HG03139 (cell line): ENCODE measurements around the gene SMIM5.

Source experiments
- ATAC-seq: cut with Tn5 transposase; IDR thresholded peaks from one replicate; pipeline ENCODE4 v1.9.1; 2021; ENCODE audit not compliant: unreplicated experiment

SMIM5 gene

DNA sequence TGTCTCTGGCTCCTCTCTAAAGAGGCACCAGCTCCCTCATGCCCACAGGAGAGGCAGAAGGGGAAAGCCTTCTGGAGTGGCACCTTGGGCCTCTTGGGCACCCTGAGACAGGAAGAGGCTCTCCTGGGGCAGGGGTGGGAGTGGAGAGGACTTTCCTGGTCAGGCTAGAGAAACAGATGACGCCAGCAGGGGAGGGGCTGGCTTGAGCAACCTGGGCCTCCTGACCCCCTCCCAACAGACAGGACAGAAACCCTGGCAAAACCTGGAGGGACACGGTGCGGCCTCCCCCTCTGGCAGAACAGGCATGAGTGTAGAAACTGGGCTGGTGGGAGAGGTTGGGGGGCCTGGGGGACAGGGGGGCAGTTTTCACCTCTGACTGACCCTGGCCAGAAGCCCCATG is 6.1 kb downstream of the SMIM5 start:
- ATAC-seq, result no peak

DNA sequence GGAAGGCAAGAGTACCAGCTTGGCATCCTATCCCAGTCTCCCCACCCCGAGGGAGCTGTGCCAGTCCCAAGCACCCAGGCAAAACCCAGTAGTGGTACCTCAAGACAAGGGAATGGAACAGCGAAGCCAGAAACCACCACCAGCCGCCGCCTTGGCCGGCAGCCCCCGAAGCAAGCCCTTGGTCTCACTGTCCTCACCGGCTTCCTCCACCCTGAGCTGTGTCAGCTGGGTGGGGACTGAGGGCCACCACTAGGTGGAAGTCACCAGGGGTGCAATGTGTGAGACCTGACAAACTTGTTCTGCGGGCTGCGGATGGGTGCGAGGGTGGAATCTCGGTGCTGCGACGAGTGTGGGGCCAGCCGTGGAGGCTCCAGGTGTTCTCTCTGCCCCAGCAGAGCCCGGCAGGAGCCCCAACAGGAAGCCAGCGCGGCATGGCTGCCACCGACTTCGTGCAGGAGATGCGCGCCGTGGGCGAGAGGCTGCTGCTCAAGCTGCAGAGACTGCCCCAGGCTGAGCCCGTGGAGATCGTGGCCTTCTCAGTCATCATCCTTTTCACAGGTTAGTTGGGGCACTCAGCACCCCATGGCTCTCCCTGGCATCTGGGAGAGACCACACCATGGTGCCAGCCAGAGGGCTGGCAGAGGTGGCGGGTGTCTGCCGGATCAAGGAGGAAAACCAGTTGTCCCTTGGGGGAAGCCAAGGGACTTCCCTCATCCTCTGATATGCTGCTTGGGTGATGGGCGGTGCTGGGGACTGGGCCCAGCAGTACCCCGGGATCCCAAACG is 6.7 kb downstream of the SMIM5 start:
- no peak for ATAC-seq

DNA sequence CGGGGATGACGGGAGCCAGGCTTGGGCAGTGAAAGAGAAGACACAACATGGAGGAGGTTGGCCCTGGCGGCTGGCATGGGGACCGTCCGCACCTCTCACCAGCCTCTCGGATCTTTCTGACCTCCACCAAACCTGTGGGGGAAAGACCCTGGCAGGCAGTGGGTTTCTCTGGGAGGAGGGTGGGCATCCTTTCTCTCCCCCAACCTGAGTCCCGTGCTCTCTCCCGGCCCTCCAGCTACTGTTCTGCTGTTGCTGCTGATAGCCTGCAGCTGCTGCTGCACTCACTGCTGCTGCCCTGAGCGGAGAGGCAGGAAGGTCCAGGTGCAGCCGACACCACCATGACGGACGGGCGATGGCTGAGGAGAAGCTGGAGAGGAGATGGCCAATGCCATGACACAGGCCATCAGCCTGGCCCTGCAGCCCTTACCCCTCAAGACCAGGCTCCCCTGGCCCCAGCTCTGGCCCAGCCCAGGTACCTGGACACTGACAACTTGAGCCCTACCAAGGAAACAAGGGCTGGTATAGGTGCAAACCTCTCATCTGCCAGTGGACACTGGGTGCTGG is 7.4 kb downstream of the SMIM5 start:
- ATAC-seq, result no peak

DNA sequence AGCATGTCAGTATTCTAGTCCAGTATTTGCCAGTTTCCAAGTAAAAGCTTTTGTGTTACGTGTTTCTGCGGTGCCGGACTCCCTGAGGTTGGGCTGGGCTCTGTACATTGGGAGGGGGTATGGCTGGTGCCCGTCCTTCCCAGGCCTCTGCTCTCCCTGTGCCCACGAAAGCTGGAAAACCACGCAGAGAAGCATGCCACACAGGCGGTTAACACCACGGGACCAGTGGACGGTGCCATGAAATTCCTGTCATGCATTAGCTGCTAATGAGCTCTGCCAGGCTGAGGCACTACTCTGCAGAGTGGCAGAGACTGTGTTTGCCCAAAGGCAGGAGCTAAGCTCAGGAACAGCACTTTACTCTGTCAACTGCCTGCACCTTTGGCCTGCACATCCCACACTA is 8.1 kb downstream of the SMIM5 start:
- ATAC-seq, result no peak

DNA sequence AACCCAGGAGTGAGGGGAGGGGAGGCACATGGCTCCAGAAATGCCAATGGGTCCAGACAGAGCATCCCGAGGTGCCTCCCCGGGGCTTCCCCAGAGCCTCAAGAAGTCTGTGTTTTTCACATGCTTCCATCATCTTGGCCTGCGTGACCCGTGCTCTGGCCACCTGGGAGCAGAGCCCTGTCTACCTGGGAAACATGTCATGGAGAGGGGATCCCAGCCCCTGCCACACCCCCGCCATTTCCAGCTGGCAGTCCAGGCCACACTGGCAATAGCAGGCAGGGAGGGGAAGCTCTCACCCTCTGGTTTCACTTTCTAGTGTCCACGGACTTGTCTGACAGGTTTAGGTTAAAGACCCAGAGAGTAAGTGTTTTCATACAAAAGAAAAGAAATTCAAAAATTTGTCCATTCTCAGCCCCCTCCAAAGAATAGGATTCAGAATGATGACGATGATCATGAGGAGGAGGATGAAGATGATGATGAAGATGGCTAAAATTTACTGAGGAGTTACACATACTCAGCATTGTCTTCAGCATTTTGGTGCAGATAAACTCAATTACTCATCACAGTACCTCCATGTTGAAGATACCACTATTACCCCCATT is 9.0 kb downstream of the SMIM5 start:
- no peak for ATAC-seq

DNA sequence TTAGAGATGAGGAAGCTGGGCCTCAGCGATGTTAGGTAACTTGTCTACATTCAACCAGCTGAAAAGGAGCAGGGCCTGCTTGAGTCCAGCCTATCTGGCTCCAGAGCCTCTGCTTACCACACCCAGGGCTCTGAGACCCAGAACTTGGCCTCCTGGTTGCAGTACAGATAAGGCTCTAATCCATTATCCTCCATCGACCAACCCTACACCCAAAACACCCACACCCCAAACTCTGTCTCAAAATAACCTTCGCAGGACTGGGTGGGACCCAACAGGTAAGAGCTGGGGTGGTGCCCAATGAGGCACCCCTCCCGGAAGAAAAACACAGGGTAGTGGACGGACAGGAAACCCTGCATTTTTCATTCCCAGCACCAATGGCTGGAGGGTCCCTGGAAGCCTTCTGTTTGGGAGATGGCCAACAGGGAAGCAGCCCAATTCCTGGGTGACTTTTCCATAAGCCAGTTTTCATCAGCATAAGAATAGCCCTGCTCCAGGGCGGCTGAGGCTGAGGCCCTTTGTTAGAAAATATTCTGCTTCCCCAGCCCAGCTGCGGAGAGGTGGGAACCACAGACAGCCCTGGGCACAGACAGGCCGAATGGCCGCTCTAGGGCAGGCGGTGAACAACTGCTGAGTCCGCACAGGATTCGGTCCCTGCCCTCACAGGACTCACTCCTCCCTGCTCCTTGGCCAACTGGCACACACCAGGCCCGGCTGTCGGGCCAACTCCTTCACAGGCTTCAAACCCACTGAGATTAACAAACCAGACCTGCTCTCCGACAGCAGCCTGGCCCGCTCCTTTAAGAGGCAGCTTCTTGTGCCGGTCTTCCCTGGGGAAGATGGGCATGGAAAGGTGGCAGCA is 9.8 kb downstream of the SMIM5 start:
- ATAC-seq, result no peak

DNA sequence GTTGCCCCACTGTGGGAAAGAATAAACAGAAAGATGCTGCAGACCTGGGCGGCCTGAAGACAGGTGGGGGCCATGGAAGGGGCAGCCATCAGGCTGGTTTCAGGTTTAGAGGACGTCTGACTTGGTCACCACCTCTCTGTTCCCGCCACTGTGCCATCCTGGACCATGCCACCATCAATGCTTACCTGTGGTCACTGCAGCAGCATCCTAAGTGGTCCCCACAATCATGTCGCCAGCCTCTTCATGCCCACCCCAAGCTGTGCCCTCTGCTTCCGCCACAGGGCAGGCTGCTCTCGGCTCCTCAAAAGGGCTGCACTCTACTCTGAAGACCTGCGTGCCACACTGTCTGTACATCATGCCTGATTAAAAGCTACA is 10.4 kb downstream of the SMIM5 start:
- ATAC-seq, result no peak

DNA sequence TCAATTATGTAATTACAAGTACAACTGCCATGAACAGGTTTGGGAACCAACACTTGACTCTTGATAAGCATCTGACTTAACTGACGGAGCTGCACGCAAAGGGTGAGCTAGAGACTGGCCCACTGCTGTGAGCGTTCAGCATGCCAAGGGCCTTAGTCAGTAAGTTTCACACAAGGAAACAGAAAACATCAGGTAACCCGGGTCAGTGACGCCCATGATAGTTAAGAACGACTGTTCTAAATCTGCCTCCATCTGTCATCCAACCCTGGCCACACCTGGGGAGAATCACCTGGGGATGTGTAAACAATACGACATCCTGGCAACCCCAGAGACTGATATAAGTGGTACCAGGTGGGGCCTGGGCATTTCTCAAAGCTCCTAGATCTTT is 12.3 kb downstream of the SMIM5 start:
- no peak for ATAC-seq

DNA sequence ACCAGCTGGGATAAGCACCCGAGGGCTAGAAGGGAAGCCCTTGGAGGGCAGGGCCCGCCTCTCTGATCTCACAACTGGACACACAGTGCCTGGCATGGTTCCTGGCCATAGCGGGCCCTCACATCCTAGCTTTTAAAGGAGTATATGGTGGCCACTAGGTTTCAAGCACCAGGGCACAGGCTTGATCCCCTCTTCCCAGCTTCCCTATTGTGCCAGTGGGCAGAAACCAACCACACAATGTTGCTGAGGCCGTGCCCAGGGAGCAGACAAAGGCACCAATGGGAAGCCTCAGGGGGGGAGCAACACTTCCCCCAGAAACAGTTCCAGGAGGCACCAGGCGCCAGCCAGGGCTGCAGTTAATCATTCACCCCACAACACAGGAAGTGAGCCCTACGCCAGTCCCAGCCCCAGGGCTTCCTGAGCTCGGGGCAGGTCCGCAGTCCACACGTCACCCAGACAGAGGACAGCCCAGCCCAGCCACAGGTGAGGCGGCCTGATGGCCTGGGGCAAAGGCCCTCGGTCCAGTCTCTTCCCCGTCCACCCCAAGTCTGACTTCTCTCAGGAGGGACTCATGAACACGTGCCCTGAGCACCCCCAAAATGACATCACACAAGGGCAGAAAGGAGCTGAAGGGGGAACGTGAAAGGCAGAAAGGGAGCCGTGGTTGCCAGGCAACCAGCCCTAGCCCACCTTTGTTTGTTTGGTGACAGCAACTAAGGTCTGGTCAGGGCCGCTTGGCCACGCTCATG is 12.8 kb downstream of the SMIM5 start:
- ATAC-seq, result peak; percentile 87

DNA sequence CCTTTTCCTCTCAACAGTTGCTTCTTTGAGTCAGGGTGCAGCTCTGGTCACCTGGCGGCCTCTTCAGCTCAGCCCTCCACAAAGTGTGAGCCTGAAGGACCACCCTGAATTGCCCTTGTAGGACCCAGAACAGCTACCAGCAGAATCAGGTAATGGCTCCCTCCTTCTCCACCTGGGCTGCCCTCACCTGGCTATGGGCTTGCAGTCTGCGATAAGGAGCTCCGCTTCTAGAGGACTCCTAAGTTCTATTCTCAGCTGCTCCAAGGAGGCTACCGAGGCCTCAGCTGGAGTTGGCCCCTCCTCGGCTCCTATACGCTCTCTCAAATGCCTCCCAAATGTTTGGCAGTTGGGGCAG is 13.4 kb downstream of the SMIM5 start:
- no peak for ATAC-seq

DNA sequence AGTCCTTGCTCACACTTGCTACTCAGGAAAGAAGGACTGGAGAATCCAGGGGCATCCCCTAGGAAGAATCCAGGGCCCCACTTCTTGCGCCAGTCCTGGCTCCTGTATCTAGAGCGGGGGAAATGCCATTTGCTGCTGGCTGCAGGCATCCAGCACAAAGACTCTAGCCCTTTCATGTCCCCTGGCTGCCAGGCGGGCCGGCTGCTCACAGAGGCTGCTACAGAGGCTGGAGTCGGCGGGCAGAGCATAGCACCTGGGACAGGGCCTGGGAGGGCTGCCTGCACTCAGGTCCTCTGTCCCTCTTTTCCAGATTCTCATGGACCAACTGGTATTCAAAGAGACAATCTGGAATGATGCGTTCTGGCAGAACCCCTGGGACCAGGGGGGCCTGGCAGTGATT is 13.8 kb downstream of the SMIM5 start:
- ATAC-seq, result no peak

DNA sequence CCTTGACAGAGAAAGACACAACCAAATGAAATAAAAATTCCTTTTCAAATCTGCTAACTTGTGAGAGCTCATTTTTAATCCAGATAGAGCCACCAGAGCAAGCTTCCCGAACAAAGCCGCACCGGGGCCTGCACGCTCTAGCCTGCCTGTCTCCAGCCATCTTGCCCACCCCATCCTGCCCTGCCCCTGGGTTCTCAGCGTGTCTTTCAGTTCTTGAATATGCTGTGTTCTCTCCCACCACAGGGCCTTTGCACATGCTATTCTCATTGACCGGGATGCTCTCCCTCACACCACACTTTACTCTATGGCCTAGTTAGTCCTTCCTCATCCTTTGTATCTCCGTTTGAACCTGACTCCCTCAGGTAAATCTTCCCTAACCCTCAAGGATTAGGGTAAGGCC is 14.7 kb downstream of the SMIM5 start:
- no peak for ATAC-seq

DNA sequence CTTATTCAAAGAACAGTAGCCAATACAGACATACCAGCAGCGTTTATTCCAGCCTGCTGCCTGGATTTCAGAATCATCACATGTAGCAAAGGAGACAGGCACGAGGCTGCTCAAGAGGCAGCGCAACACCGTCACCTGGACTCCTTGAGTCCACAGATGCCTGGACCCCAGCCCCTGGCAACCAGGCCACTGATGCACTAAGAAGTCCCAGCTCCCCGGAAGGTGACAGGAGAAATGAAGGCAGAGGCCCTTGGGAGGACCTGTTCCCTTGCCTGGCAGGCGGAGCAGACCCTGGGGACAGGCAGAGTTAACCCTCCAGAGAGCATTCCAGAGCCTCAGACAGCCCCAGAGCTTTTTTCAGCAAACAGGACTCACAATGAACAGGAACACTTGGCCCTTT is 16.5 kb downstream of the SMIM5 start:
- ATAC-seq, result no peak

DNA sequence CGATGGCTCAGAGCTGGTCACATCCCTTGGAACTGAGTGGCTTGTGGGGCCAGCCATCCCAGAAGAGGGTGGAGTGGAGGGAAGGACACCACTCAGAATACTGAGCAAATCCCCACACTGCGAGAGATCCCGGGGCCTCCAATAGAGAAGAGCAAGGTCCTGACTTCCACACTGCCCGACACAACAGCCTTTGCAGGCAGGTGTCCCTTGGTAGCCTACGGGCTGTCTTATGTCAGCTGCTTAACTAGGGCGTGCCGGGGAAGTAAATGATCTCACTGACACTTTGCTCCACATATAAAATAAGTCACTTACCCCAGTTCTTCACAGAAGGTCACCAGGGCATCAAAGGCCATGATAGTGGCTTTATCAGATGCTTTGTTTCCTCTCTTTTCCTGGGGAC is 17.6 kb downstream of the SMIM5 start:
- ATAC-seq, result no peak

DNA sequence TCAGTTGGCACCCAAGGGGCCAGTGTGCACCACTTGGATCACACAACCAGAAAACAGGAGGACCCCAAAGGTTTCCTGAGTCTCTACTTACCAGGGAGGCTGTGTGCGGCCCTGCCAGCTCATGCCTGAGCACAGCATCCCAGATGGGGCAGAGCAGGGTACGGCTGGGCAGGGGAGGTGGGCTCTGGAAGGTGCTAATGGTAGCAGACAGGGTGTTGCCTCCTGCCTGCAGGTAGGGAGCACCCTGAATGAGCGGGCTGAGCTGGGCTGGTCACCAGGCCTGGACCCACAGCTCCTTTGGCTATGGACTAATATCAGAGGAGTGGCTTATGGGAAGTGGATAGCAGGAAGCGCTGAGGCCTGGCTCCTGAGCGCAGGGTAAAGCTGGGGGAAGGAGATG is 19.1 kb downstream of the SMIM5 start:
- no peak for ATAC-seq

DNA sequence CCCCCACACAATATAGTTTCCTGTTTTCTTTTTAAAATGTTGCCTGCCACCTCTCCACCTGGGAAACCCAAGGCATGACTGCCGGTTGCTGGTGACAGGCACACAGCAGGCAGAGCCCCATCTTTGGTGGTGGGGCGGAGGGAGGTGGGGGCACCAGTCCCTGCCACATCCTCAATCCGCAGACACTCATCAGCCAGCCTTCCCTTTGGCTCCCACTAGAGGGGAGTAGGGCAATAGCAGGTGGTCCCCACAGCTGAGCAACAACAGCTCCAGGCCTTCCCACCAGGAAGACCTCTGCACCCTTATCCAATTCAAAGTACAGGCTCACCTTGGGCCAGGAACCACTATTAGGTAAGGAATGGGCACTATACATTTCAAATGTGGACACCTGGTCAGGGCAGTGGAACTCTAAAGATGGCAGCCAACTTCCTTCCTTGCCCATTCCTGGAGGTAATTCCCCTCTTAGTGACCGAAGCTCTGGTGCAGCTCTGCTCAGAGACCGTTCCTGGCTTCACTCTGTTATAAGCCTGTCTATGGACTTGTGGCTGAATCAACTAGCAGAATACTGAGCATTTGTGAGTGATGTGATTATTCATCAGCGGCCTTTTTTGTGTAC is 19.8 kb downstream of the SMIM5 start:
- ATAC-seq, result no peak

DNA sequence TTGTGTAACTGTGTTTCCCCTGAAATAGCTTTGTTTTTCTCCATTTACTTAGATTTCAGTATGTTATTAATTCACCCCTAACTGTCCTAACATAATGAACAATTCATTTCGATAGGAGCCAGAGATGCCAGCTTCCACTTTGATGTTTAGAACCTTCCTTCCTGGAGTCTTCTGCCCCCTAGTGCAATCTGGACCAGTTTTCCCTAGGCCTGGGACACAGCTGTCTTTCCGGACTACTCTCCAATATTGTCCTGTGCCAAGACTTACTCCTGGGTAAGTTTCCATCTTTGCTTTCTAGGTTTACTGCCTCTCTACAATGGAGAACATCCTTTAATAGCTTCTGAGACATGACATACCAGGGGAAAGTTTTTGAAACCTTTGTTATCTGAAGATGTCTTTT is 20.9 kb downstream of the SMIM5 start:
- no peak for ATAC-seq

DNA sequence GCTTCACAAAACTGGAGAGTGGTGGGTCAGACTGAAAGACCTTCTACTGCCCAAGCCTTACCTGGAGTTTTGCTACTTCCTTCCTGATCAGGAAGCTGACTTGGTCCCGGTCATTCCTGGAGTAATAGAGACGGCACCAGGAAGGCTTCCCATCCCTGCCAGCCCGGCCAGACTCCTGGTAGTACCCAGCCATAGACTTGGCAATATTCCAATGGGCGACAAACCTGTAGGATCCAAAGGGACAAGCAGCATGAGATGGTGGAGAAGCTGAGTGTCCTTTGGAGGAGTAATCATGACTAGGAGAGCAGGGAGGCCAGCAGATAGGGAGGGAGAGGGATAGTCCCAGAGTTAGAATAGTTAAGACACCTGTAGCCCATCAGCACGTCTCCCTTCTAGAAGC is 25.0 kb downstream of the SMIM5 start:
- no peak for ATAC-seq

DNA sequence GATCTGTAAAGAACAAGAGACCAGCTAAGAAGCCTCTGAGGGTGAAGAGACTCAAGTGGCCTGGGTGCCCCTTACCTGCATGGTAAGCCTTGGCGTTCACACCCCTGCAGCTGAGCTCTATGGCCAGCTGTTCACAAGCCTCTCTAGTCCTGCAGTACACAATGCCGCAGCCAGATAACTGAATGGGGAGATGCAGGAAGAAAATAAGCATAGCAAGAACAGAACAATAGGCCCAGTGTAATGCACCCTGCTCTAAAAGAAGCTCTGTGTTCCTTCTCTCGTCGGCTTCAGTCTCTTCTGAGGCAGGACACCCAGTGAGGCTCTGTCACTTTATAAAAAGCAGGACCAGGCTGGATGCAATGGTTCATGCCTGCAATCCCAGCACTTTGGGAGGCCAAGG is 28.3 kb downstream of the SMIM5 start:
- ATAC-seq, result no peak

DNA sequence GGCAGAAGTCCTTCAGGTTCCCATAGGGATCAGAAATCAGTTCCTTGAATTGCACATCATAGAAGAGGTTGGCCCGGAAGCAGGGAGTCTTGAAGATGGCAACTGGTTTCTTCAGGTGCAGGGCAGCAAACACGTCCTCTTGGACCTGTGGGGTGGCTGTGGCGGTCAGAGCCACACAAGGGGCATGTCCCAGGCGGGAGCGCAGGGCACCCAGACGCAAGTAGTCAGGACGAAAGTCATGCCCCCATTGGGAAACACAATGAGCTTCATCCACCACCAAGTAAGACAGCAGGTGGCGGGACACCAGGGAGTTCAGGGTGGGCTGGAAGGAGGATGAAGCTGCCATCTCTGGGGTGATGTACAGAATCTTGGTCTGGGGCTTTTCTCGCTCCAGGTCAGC is 29.3 kb downstream of the SMIM5 start:
- ATAC-seq, result no peak

DNA sequence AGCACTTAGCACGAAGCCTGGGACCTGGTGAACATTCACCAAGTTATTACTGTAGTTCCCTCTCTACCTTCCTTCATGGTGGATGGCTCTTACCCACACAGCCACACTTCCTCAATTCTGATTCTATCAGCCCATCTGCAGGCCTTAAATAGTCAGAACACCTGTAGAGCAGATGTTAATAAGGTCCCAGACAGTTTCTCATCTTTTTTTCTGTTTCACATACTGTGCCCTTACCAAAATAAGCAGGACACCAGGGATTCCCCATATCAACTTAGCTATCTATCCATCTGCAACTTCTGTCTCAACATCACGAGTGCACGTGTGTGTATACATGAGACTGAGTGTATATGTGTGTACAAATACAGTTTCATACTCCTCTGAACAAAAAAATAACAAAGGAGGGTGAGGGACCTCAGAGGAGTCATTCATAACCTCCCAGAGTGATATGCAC is 30.9 kb downstream of the SMIM5 start:
- ATAC-seq, result peak; percentile 55
